HEK293 (cell line): Measurements from ENCODE around the gene SRP9.
A peak's percentile ranks its signal among the peaks of the same experiment; 100 is the strongest.

Source experiments
- CTCF ChIA-PET: fragments of 350-600 bp; formaldehyde crosslinking; extraction: SDS; loops from one replicate; lab custom pipeline; 2021; ENCODE audit warnings: antibody characterized with exemption; lab: Yijun Ruan, JAX
- POLR2A ChIA-PET: fragments of 300-600 bp; formaldehyde crosslinking; extraction: SDS; loops from one replicate; lab custom pipeline; 2020; ENCODE audit warnings: antibody characterized with exemption, inconsistent platforms; lab: Yijun Ruan, JAX
- H3K27ac ChIP-seq: fragments of 200-500 bp; sonication (Bioruptor generic); 2 replicates; pipeline ENCODE4 v1.5.1; 2014; ENCODE audit warnings: low read depth, low read length, control low read depth, inconsistent platforms; ENCODE audit errors: extremely low read depth
- H3K36me3 ChIP-seq, 2 experiments: fragments of 200-500 bp in 1 of 2; sonication (Bioruptor generic) in 1 of 2; 1 replicate in 1 of 2; 2 replicates in 1 of 2; pipeline ENCODE4 v1.5.1; 2014 to 2017; ENCODE audit warnings: inconsistent platforms in 2 of 2, low read length in 2 of 2; ENCODE audit not compliant: control insufficient read depth in 2 of 2, insufficient read depth in 1 of 2
- H3K4me1 ChIP-seq: fragments of 200-500 bp; sonication (Bioruptor generic); 2 replicates; pipeline ENCODE4 v1.5.1; 2014; ENCODE audit warnings: mild to moderate bottlenecking, low read length, inconsistent platforms; ENCODE audit not compliant: control insufficient read depth, insufficient read depth
- H3K4me3 ChIP-seq: 2 replicates; pipeline ENCODE4 v1.5.1; 2011; ENCODE audit warnings: low read depth, mild to moderate bottlenecking, control low read depth, low read length, moderate library complexity
- H3K9me3 ChIP-seq: fragments of 200-500 bp; sonication (Bioruptor generic); 2 replicates; pipeline ENCODE4 v1.5.1; 2014; ENCODE audit warnings: low read depth, low read length, inconsistent platforms; ENCODE audit not compliant: control insufficient read depth, insufficient read depth
- MYNN ChIP-seq: fragments of 450-650 bp; formaldehyde crosslinking; IDR thresholded peaks from 2 replicates; pipeline ENCODE4 v1.5.1; 2016; ENCODE audit warnings: missing biosample characterization, missing genetic modification characterization, borderline replicate concordance
- PRDM1 ChIP-seq: fragments of 450-650 bp; formaldehyde crosslinking; IDR thresholded peaks from 2 replicates; pipeline ENCODE4; 2016; ENCODE audit warnings: missing biosample characterization, missing genetic modification characterization
- ZBTB17 ChIP-seq: fragments of 450-650 bp; formaldehyde crosslinking; IDR thresholded peaks from 2 replicates; pipeline ENCODE4 v1.5.1; 2016; ENCODE audit warnings: missing biosample characterization, missing genetic modification characterization
- ZNF19 ChIP-seq: fragments of 450-650 bp; formaldehyde crosslinking; IDR thresholded peaks from 2 replicates; pipeline ENCODE4; 2016; ENCODE audit warnings: missing biosample characterization, missing genetic modification characterization, low read depth
- ZNF239 ChIP-seq: fragments of 450-650 bp; formaldehyde crosslinking; IDR thresholded peaks from 2 replicates; pipeline ENCODE4 v1.5.1; 2016; ENCODE audit warnings: missing biosample characterization, missing genetic modification characterization
- ZNF311 ChIP-seq: fragments of 450-650 bp; formaldehyde crosslinking; IDR thresholded peaks from 2 replicates; pipeline ENCODE4 v1.5.1; 2017; ENCODE audit warnings: missing biosample characterization, missing genetic modification characterization, borderline replicate concordance
- ZNF335 ChIP-seq: fragments of 450-650 bp; formaldehyde crosslinking; conservative IDR thresholded peaks from 2 replicates; pipeline ENCODE4 v1.5.1; 2016; ENCODE audit warnings: missing biosample characterization, missing genetic modification characterization
- ZNF521 ChIP-seq: fragments of 450-650 bp; formaldehyde crosslinking; IDR thresholded peaks from 2 replicates; pipeline ENCODE4 v1.5.1; 2017; ENCODE audit warnings: missing biosample characterization, mild to moderate bottlenecking, missing genetic modification characterization
- ZNF555 ChIP-seq: fragments of 450-650 bp; formaldehyde crosslinking; conservative IDR thresholded peaks from 2 replicates; pipeline ENCODE4 v1.5.1; 2017; ENCODE audit warnings: missing biosample characterization, mild to moderate bottlenecking, missing genetic modification characterization, inconsistent platforms
- ZNF600 ChIP-seq: fragments of 450-650 bp; formaldehyde crosslinking; IDR thresholded peaks from 2 replicates; pipeline ENCODE4 v1.5.1; 2016; ENCODE audit warnings: missing biosample characterization, missing genetic modification characterization
- ZNF664 ChIP-seq: fragments of 450-650 bp; formaldehyde crosslinking; IDR thresholded peaks from 2 replicates; pipeline ENCODE4 v1.5.1; 2016; ENCODE audit warnings: missing biosample characterization, missing genetic modification characterization
- ZNF747 ChIP-seq: fragments of 450-650 bp; formaldehyde crosslinking; IDR thresholded peaks from 2 replicates; pipeline ENCODE4 v1.5.1; 2016; ENCODE audit warnings: missing biosample characterization, missing genetic modification characterization
- ZNF792 ChIP-seq: fragments of 450-650 bp; formaldehyde crosslinking; IDR thresholded peaks from 2 replicates; pipeline ENCODE4 v1.5.1; 2016; ENCODE audit warnings: missing biosample characterization, missing genetic modification characterization
- ZNF830 ChIP-seq: fragments of 450-650 bp; IDR thresholded peaks from 2 replicates; pipeline ENCODE4 v1.5.0; 2018; ENCODE audit warnings: missing biosample characterization, missing genetic modification characterization, low read depth, mild to moderate bottlenecking, moderate library complexity
- ZXDB ChIP-seq: fragments of 450-650 bp; formaldehyde crosslinking; IDR thresholded peaks from 2 replicates; pipeline ENCODE4 v1.5.1; 2016; ENCODE audit warnings: missing biosample characterization, missing genetic modification characterization
- TF ChIP-seq, protein P1 (sequence below): fragments of 450-650 bp; formaldehyde crosslinking; conservative IDR thresholded peaks from 2 replicates; pipeline ENCODE4 v1.5.1; 2016; ENCODE audit warnings: low read depth, missing biosample characterization, missing genetic modification characterization
- TF ChIP-seq, protein P2 (sequence below): fragments of 450-650 bp; formaldehyde crosslinking; IDR thresholded peaks from 2 replicates; pipeline ENCODE4 v1.5.1; 2017; ENCODE audit warnings: missing biosample characterization, mild to moderate bottlenecking, missing genetic modification characterization, moderate library complexity
- TF ChIP-seq, protein P3 (sequence below): fragments of 450-650 bp; formaldehyde crosslinking; IDR thresholded peaks from 2 replicates; pipeline ENCODE4 v1.5.1; 2016; ENCODE audit warnings: missing biosample characterization, missing genetic modification characterization
- TF ChIP-seq, protein P4 (sequence below): fragments of 450-650 bp; formaldehyde crosslinking; IDR thresholded peaks from 2 replicates; pipeline ENCODE4 v1.5.1; 2016; ENCODE audit warnings: missing biosample characterization, missing genetic modification characterization
- TF ChIP-seq, protein P5 (sequence below): fragments of 450-650 bp; formaldehyde crosslinking; IDR thresholded peaks from 2 replicates; pipeline ENCODE4 v1.5.1; 2016; ENCODE audit warnings: missing biosample characterization, missing genetic modification characterization
- TF ChIP-seq, protein P6 (sequence below): fragments of 450-650 bp; formaldehyde crosslinking; IDR thresholded peaks from 2 replicates; pipeline ENCODE4 v1.5.1; 2016; ENCODE audit warnings: missing biosample characterization, missing genetic modification characterization

SRP9 gene

DNA sequence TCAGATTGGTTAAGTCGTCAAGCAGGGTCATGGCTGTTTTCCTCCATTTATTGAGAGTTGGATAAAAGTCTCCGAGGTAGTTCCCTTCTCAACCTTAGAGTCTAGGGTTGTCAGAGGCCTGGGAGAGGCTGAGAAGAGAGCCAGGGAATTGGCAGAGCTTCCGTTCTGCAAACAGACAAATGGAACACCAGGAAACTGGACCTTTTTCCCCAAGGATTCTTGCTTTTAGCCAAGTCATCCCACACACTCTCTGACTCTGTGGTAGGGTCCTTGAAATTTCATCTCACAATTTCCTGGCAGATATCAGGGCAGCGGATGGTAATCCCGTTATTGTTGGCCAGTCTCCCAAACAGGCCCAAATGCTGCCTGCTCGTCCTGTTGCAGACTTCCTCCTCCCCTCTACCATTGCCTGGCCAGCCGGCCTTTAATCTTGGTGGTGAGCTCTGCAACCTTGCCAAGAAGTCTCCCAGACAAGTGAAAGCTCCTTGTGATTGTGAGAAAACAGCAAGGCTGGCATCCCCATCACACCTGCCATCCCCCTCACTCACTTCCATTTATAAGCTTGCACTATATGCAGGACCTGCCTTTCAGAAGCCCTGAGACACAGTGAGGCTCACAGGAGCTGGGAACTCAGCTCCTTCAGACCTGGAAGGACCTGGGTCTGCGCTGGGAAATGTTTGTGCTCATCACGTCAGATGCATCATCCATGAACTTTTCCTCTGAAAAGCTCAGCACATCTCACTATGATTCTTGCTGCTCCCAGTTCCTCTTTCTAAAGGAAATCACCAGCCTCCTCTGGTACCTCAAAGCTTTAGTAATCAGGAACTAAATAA, 13.7 kb upstream of the SRP9 start:
- ChIA-PET CTCF (interaction anchor here (0.6 to 25.5 kb wide), 13 partner anchors 9 to 283 kb away, joined by 3 to 567 read pairs (median 6); partner anchors contain the start of genes ENAH and SRP9), POLR2A (interaction anchor here (0.7 to 4.9 kb wide), 14 partner anchors 8 to 408 kb away, joined by 3 to 40 read pairs (median 6); partner anchors contain the start of genes ENAH, PYCR2 and SRP9)
- H3K36me3 ChIP-seq, result no peaks in the 10 kb centered on the region
- H3K9me3 ChIP-seq, result no peaks in the 10 kb centered on the region
- peak overlapping the region; percentile 82 for H3K27ac ChIP-seq
- H3K4me1 ChIP-seq, result peaks cover 40% of the 10 kb centered on the region
- H3K4me3 ChIP-seq, result no peak overlapping the region
- TF ChIP-seq ZNF239 (tag by site-specific recombination) (no peak), ZNF664 (tag by site-specific recombination) (no peak), ZNF311 (tag by site-specific recombination) (no peak), ZNF830 (no peak), ZNF600 (tag by site-specific recombination) (peak; percentile 50; the same call in 1 of the 2 replicates), ZNF555 (tag by site-specific recombination) (no peak), PRDM1 (tag by site-specific recombination) (peak; percentile 18; the same call in 1 of the 2 replicates), ZNF19 (tag by site-specific recombination) (no peak), MYNN (tag by site-specific recombination) (no peak), ZNF335 (tag by site-specific recombination) (peak; percentile 88), ZNF521 (tag by site-specific recombination) (no peak), ZXDB (peak; percentile 48; the same call in 1 of the 2 replicates), ZBTB17 (0 out of 2 replicates have a peak, but pooled peaks have one; percentile 23), ZNF792 (tag by site-specific recombination) (no peak), ZNF747 (tag by site-specific recombination) (no peak)
- TF ChIP-seq, protein P1, sequence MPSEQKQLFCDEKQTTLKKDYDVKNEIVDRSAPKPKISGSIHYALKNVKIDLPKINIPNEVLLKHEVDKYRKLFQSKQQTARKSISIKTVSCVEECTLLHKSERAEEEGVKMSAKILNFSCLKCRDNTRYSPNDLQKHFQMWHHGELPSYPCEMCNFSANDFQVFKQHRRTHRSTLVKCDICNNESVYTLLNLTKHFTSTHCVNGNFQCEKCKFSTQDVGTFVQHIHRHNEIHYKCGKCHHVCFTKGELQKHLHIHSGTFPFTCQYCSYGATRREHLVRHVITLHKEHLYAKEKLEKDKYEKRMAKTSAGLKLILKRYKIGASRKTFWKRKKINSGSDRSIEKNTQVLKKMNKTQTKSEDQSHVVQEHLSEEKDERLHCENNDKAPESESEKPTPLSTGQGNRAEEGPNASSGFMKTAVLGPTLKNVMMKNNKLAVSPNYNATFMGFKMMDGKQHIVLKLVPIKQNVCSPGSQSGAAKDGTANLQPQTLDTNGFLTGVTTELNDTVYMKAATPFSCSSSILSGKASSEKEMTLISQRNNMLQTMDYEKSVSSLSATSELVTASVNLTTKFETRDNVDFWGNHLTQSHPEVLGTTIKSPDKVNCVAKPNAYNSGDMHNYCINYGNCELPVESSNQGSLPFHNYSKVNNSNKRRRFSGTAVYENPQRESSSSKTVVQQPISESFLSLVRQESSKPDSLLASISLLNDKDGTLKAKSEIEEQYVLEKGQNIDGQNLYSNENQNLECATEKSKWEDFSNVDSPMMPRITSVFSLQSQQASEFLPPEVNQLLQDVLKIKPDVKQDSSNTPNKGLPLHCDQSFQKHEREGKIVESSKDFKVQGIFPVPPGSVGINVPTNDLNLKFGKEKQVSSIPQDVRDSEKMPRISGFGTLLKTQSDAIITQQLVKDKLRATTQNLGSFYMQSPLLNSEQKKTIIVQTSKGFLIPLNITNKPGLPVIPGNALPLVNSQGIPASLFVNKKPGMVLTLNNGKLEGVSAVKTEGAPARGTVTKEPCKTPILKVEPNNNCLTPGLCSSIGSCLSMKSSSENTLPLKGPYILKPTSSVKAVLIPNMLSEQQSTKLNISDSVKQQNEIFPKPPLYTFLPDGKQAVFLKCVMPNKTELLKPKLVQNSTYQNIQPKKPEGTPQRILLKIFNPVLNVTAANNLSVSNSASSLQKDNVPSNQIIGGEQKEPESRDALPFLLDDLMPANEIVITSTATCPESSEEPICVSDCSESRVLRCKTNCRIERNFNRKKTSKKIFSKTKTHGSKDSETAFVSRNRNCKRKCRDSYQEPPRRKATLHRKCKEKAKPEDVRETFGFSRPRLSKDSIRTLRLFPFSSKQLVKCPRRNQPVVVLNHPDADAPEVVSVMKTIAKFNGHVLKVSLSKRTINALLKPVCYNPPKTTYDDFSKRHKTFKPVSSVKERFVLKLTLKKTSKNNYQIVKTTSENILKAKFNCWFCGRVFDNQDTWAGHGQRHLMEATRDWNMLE (tag by site-specific recombination), result 0 out of 2 replicates have a peak, but pooled peaks have one; percentile 21
- TF ChIP-seq, protein P2, sequence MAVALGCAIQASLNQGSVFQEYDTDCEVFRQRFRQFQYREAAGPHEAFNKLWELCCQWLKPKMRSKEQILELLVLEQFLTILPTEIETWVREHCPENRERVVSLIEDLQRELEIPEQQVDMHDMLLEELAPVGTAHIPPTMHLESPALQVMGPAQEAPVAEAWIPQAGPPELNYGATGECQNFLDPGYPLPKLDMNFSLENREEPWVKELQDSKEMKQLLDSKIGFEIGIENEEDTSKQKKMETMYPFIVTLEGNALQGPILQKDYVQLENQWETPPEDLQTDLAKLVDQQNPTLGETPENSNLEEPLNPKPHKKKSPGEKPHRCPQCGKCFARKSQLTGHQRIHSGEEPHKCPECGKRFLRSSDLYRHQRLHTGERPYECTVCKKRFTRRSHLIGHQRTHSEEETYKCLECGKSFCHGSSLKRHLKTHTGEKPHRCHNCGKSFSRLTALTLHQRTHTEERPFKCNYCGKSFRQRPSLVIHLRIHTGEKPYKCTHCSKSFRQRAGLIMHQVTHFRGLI (tag by site-specific recombination), result peak; percentile 55; the same call in 1 of the 2 replicates
- TF ChIP-seq, protein P3, sequence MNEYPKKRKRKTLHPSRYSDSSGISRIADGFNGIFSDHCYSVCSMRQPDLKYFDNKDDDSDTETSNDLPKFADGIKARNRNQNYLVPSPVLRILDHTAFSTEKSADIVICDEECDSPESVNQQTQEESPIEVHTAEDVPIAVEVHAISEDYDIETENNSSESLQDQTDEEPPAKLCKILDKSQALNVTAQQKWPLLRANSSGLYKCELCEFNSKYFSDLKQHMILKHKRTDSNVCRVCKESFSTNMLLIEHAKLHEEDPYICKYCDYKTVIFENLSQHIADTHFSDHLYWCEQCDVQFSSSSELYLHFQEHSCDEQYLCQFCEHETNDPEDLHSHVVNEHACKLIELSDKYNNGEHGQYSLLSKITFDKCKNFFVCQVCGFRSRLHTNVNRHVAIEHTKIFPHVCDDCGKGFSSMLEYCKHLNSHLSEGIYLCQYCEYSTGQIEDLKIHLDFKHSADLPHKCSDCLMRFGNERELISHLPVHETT (tag by site-specific recombination), result no peak
- TF ChIP-seq, protein P4, sequence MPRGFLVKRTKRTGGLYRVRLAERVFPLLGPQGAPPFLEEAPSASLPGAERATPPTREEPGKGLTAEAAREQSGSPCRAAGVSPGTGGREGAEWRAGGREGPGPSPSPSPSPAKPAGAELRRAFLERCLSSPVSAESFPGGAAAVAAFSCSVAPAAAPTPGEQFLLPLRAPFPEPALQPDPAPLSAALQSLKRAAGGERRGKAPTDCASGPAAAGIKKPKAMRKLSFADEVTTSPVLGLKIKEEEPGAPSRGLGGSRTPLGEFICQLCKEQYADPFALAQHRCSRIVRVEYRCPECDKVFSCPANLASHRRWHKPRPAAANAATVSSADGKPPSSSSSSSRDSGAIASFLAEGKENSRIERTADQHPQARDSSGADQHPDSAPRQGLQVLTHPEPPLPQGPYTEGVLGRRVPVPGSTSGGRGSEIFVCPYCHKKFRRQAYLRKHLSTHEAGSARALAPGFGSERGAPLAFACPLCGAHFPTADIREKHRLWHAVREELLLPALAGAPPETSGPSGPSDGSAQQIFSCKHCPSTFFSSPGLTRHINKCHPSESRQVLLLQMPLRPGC, result no peak
- TF ChIP-seq, protein P5, sequence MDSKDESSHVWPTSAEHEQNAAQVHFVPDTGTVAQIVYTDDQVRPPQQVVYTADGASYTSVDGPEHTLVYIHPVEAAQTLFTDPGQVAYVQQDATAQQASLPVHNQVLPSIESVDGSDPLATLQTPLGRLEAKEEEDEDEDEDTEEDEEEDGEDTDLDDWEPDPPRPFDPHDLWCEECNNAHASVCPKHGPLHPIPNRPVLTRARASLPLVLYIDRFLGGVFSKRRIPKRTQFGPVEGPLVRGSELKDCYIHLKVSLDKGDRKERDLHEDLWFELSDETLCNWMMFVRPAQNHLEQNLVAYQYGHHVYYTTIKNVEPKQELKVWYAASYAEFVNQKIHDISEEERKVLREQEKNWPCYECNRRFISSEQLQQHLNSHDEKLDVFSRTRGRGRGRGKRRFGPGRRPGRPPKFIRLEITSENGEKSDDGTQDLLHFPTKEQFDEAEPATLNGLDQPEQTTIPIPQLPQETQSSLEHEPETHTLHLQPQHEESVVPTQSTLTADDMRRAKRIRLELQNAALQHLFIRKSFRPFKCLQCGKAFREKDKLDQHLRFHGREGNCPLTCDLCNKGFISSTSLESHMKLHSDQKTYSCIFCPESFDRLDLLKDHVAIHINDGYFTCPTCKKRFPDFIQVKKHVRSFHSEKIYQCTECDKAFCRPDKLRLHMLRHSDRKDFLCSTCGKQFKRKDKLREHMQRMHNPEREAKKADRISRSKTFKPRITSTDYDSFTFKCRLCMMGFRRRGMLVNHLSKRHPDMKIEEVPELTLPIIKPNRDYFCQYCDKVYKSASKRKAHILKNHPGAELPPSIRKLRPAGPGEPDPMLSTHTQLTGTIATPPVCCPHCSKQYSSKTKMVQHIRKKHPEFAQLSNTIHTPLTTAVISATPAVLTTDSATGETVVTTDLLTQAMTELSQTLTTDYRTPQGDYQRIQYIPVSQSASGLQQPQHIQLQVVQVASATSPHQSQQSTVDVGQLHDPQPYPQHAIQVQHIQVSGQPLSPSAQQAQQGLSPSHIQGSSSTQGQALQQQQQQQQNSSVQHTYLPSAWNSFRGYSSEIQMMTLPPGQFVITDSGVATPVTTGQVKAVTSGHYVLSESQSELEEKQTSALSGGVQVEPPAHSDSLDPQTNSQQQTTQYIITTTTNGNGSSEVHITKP (tag by site-specific recombination), result peak; percentile 90
- TF ChIP-seq, protein P6, sequence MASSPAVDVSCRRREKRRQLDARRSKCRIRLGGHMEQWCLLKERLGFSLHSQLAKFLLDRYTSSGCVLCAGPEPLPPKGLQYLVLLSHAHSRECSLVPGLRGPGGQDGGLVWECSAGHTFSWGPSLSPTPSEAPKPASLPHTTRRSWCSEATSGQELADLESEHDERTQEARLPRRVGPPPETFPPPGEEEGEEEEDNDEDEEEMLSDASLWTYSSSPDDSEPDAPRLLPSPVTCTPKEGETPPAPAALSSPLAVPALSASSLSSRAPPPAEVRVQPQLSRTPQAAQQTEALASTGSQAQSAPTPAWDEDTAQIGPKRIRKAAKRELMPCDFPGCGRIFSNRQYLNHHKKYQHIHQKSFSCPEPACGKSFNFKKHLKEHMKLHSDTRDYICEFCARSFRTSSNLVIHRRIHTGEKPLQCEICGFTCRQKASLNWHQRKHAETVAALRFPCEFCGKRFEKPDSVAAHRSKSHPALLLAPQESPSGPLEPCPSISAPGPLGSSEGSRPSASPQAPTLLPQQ, result peak; percentile 83; the same call in 1 of the 2 replicates
